Measurements from ENCODE around the gene ALG12. TPM values are rescaled to one million over a fixed set of nuclear protein-coding genes. Genes with fewer than 3 reads are reported as not detected.

Gene ALG12
- total RNA-seq, 1 experiment from 2014 or later = 16.6 TPM

DNA sequence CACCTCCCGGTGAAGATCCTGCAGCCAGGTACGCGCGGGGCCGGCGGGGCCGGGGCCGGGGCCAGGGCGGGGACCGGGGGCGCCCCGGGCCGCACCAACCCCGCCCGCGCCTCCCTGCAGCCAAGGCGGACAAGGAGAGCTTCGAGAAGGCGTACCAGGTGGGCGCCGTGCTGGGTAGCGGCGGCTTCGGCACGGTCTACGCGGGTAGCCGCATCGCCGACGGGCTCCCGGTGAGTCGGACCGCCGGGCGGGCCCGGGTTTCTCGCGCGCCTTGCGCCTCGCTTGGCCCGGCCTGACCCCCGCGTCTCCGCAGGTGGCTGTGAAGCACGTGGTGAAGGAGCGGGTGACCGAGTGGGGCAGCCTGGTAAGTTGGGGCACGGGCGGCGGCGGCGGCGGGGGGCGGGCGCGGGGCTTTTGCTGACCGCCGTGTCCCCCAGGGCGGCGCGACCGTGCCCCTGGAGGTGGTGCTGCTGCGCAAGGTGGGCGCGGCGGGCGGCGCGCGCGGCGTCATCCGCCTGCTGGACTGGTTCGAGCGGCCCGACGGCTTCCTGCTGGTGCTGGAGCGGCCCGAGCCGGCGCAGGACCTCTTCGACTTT lies 42.9 kb upstream of the ALG12 start:
- TF ChIP-seq SP1 (IDR thresholded peaks at IDR 0.05; ENCODE audit: low read depth) = no peak
- TF ChIP-seq ELF1 (IDR thresholded peaks at IDR 0.05; ENCODE audit: borderline replicate concordance, low read depth) = no peak
- no peak for TF ChIP-seq SRF (IDR thresholded peaks at IDR 0.05; ENCODE audit: low read depth)
- TF ChIP-seq, protein P1, sequence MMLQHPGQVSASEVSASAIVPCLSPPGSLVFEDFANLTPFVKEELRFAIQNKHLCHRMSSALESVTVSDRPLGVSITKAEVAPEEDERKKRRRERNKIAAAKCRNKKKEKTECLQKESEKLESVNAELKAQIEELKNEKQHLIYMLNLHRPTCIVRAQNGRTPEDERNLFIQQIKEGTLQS (IDR thresholded peaks at IDR 0.05) = no peak
- TF ChIP-seq ZNF274 (IDR thresholded peaks at IDR 0.05; ENCODE audit: low read depth, low read length) = no peak
- TF ChIP-seq EGR1 (IDR thresholded peaks at IDR 0.05; ENCODE audit: low read depth) = no peak
- TF ChIP-seq, protein P2, sequence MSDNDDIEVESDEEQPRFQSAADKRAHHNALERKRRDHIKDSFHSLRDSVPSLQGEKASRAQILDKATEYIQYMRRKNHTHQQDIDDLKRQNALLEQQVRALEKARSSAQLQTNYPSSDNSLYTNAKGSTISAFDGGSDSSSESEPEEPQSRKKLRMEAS (IDR thresholded peaks at IDR 0.05) = 0 out of 2 replicates have a peak, but pooled peaks have one; percentile 42
- no peak for TF ChIP-seq YY1 (IDR thresholded peaks at IDR 0.05; ENCODE audit: extremely low read depth, insufficient replicate concordance, low read depth, low read length)
- TF ChIP-seq, protein P3, sequence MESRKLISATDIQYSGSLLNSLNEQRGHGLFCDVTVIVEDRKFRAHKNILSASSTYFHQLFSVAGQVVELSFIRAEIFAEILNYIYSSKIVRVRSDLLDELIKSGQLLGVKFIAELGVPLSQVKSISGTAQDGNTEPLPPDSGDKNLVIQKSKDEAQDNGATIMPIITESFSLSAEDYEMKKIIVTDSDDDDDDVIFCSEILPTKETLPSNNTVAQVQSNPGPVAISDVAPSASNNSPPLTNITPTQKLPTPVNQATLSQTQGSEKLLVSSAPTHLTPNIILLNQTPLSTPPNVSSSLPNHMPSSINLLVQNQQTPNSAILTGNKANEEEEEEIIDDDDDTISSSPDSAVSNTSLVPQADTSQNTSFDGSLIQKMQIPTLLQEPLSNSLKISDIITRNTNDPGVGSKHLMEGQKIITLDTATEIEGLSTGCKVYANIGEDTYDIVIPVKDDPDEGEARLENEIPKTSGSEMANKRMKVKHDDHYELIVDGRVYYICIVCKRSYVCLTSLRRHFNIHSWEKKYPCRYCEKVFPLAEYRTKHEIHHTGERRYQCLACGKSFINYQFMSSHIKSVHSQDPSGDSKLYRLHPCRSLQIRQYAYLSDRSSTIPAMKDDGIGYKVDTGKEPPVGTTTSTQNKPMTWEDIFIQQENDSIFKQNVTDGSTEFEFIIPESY (IDR thresholded peaks at IDR 0.05; ENCODE audit: extremely low read depth, insufficient replicate concordance, low read length) = no peak
- TF ChIP-seq, protein P4, sequence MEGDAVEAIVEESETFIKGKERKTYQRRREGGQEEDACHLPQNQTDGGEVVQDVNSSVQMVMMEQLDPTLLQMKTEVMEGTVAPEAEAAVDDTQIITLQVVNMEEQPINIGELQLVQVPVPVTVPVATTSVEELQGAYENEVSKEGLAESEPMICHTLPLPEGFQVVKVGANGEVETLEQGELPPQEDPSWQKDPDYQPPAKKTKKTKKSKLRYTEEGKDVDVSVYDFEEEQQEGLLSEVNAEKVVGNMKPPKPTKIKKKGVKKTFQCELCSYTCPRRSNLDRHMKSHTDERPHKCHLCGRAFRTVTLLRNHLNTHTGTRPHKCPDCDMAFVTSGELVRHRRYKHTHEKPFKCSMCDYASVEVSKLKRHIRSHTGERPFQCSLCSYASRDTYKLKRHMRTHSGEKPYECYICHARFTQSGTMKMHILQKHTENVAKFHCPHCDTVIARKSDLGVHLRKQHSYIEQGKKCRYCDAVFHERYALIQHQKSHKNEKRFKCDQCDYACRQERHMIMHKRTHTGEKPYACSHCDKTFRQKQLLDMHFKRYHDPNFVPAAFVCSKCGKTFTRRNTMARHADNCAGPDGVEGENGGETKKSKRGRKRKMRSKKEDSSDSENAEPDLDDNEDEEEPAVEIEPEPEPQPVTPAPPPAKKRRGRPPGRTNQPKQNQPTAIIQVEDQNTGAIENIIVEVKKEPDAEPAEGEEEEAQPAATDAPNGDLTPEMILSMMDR (IDR thresholded peaks at IDR 0.05 in 2 of 3, conservative IDR thresholded peaks at IDR 0.05 in 1 of 3; ENCODE audit: borderline replicate concordance in 1 of 3, insufficient read depth in 1 of 3, low read depth in 2 of 3, low read length in 2 of 3) = no peak
- TF ChIP-seq TCF7L2 (IDR thresholded peaks at IDR 0.05; ENCODE audit: borderline replicate concordance, extremely low read depth, insufficient read depth, insufficient read length) = no peak
- TF ChIP-seq FOSL1 (IDR thresholded peaks at IDR 0.05; ENCODE audit: low read depth) = no peak
- TF ChIP-seq ZFX (IDR thresholded peaks at IDR 0.05) = peak; percentile 62
- intact Hi-C loops (cut with micrococcal nuclease) = no loop called here
- RAD21 ChIA-PET (ENCODE audit: low non-redundant PET in 1 of 2, low total read pairs in 2 of 2, uncharacterized antibody in 2 of 2, unreplicated experiment in 2 of 2) = no interaction called here
- H3K9ac ChIP-seq (ENCODE audit: low read length) = peak overlapping the region; percentile 89
- H3K27me3 ChIP-seq (ENCODE audit: insufficient read depth, low read length) = no peaks in the 10 kb centered on the region
- peak overlapping the region; percentile 92 for H3K4me2 ChIP-seq (ENCODE audit: low read length)
- no peak overlapping the region for H2AFZ ChIP-seq (ENCODE audit: low read depth, low read length, poor library complexity, severe bottlenecking)
- ATAC-seq = no peak
- H3K27ac ChIP-seq (ENCODE audit: low read depth, low read length) = peak overlapping the region; percentile 95
- CTCF ChIA-PET = no interaction called here
- peaks cover 18 to 34% of the 10 kb centered on the region in 2 experiments; a peak in 3 of 4 replicates for H3K36me3 ChIP-seq (ENCODE audit: control insufficient read depth in 1 of 2, insufficient read depth in 2 of 2, low read length in 2 of 2)
- H3K4me3 ChIP-seq (replicated peaks in 1 of 2; ENCODE audit: low read depth in 1 of 2, low read length in 2 of 2) = peak overlapping the region; percentile 82 to 95
- peaks cover 25 to 53% of the 10 kb centered on the region in 2 experiments for H3K4me1 ChIP-seq (ENCODE audit: control insufficient read depth in 1 of 2, insufficient read depth in 2 of 2, low read length in 2 of 2)
- H3K9me2 ChIP-seq (ENCODE audit: insufficient read depth) = no peaks in the 10 kb centered on the region
- no TSS peak for BruUV-seq (replicated peaks)
- POLR2A ChIA-PET = interaction anchor here (1.0 to 1.6 kb wide), 2 partner anchors 10 kb away, joined by 3 to 11 read pairs; no protein-coding TSS in a partner anchor
- no peaks in the 10 kb centered on the region for H3K9me3 ChIP-seq (ENCODE audit: control insufficient read depth in 1 of 2, insufficient read depth in 1 of 2, low read depth in 1 of 2, low read length in 2 of 2)
- DNase-seq (ENCODE audit: low read depth, low spot score) = no peak
- peaks cover 16% of the 10 kb centered on the region; the same call in 1 of the 2 replicates for H4K20me1 ChIP-seq (ENCODE audit: insufficient read depth)
- H3K79me2 ChIP-seq (ENCODE audit: insufficient read depth, low read length) = peaks cover 47% of the 10 kb centered on the region
